ENCODE measurements around the gene ARRB1. TPM values are rescaled to one million over a fixed set of nuclear protein-coding genes. Genes with fewer than 3 reads are reported as not detected.
A peak's percentile ranks its signal among the peaks of the same experiment; 100 is the strongest.

ARRB1 gene
- polyA plus RNA-seq, 1 of the 3 experiments (the other 2 are of a cell fraction): 7.0 TPM

GRCh38 chr11:75270896-75271418, 80.5 kb downstream of the ARRB1 start:
- Histone ChIP-seq H2AFZ (ENCODE audit: low read depth) (no peak overlapping the region), H3K4me2 (no peak overlapping the region), H3K79me2 (ENCODE audit: insufficient read depth) (no peaks in the 10 kb centered on the region), H3K27ac (ENCODE audit: low read depth in 2 of 2, low read length in 1 of 2) (no peak overlapping the region), H3K9ac (no peak overlapping the region), H3K9me3 (no peaks in the 10 kb centered on the region), H3K9me2 (no peaks in the 10 kb centered on the region), H3F3A (replicated peaks; ENCODE audit: insufficient read depth) (peaks cover 3% of the 10 kb centered on the region), H3K4me3 (ENCODE audit: low read depth in 2 of 2, low read length in 1 of 2) (no peak overlapping the region), H3K4me1 (ENCODE audit: control insufficient read depth in 1 of 2, insufficient read depth in 2 of 2, low read depth in 1 of 2, low read length in 1 of 2) (peaks cover 0 to 11% of the 10 kb centered on the region in 2 experiments; a peak in 1 of 4 replicates), H3K36me3 (replicated peaks in 1 of 2; ENCODE audit: control insufficient read depth in 1 of 2, insufficient read depth in 2 of 2, low read length in 1 of 2) (no peaks in the 10 kb centered on the region), H4K20me1 (ENCODE audit: insufficient read depth) (no peaks in the 10 kb centered on the region), H3K27me3 (ENCODE audit: insufficient read depth) (no peaks in the 10 kb centered on the region)
- 88% methylated on average over 3 of the region's 3 CpGs for WGBS (ENCODE audit: low lambda C conversion rate)
- ChIA-PET POLR2A (no interaction called here), CTCF (interaction anchor here (0.5 to 27.4 kb wide), 17 partner anchors 9 to 1026 kb away, joined by 3 to 701 read pairs (median 4); no protein-coding TSS in a partner anchor)
- TF ChIP-seq YY1 (IDR thresholded peaks at IDR 0.05; ENCODE audit: low read depth) (no peak), RAD21 (IDR thresholded peaks at IDR 0.05; ENCODE audit: low read length) (peak; percentile 49), CTCF (IDR thresholded peaks at IDR 0.05) (peak; percentile 34; the same call in 1 of the 2 replicates)
- no peak for DNase-seq

DNA sequence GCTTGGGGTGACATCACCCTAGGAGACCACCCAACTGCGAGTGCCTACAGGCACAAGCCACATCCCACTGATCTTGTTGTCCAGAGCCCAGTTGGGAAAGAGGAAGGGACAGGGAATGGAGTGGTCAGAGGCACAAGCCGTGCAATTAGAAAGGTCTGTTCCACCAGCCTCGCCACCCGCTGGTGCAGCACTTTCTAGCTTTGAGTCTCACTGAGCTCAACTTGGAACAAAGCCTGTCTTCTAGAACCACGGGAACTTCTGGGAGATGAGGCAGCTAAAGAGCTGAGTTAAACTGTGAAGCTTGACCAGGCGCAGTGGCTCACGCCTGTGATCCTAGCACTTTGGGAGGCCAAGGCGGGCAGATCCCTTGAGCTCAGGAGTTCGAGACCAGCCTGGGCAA, 81.6 kb downstream of the ARRB1 start:
- Histone ChIP-seq H3K27ac (ENCODE audit: low read depth in 2 of 2, low read length in 1 of 2) (no peak overlapping the region), H3K79me2 (ENCODE audit: insufficient read depth) (no peaks in the 10 kb centered on the region)
- 91% methylated on average over 9 of the region's 9 CpGs for WGBS (ENCODE audit: low lambda C conversion rate)

GRCh38 chr11:75269367-75269660, 82.1 kb downstream of the ARRB1 start:
- H3K4me2 ChIP-seq: no peak overlapping the region
- no peaks in the 10 kb centered on the region for H3K36me3 ChIP-seq (replicated peaks in 1 of 2; ENCODE audit: control insufficient read depth in 1 of 2, insufficient read depth in 2 of 2, low read length in 1 of 2)
- POLR2A ChIA-PET: no interaction called here
- H3F3A ChIP-seq (replicated peaks; ENCODE audit: insufficient read depth): peaks cover 3% of the 10 kb centered on the region
- no peaks in the 10 kb centered on the region for H4K20me1 ChIP-seq (ENCODE audit: insufficient read depth)
- CTCF ChIA-PET: interaction anchor here (1.9 to 27.4 kb wide), 4 partner anchors 11 to 127 kb away, joined by 9 to 701 read pairs (median 32); no protein-coding TSS in a partner anchor
- DNase-seq: no peak
- H3K9ac ChIP-seq: no peak overlapping the region
- H3K4me1 ChIP-seq (ENCODE audit: control insufficient read depth in 1 of 2, insufficient read depth in 2 of 2, low read depth in 1 of 2, low read length in 1 of 2): peaks cover 0 to 12% of the 10 kb centered on the region in 2 experiments; a peak in 1 of 4 replicates
- no peaks in the 10 kb centered on the region for H3K9me3 ChIP-seq
- no peak for TF ChIP-seq ZBTB33 (IDR thresholded peaks at IDR 0.05; ENCODE audit: borderline replicate concordance, low read depth)
- no peak overlapping the region for H3K27ac ChIP-seq (ENCODE audit: low read depth in 2 of 2, low read length in 1 of 2)
- no peaks in the 10 kb centered on the region for H3K27me3 ChIP-seq (ENCODE audit: insufficient read depth)
- H3K4me3 ChIP-seq (ENCODE audit: low read depth in 2 of 2, low read length in 1 of 2): no peak overlapping the region
- no peaks in the 10 kb centered on the region for H3K9me2 ChIP-seq
- no peaks in the 10 kb centered on the region for H3K79me2 ChIP-seq (ENCODE audit: insufficient read depth)
- H2AFZ ChIP-seq (ENCODE audit: low read depth): no peak overlapping the region
- WGBS (ENCODE audit: low lambda C conversion rate): 83% methylated on average over 4 of the region's 4 CpGs

More for the DNA sequence above, 81.6 kb downstream of the ARRB1 start:
- H3K27me3 ChIP-seq (ENCODE audit: insufficient read depth): no peaks in the 10 kb centered on the region
- ChIA-PET POLR2A (no interaction called here), CTCF (interaction anchor here (0.8 to 27.4 kb wide), 6 partner anchors 10 to 248 kb away, joined by 3 to 701 read pairs (median 20); no protein-coding TSS in a partner anchor)
- H3K9me3 ChIP-seq: no peaks in the 10 kb centered on the region
- no peak overlapping the region for H3K4me2 ChIP-seq
- H3K9ac ChIP-seq: no peak overlapping the region
- H2AFZ ChIP-seq (ENCODE audit: low read depth): no peak overlapping the region
- no peaks in the 10 kb centered on the region for H3K9me2 ChIP-seq
- no peaks in the 10 kb centered on the region for H3K36me3 ChIP-seq (replicated peaks in 1 of 2; ENCODE audit: control insufficient read depth in 1 of 2, insufficient read depth in 2 of 2, low read length in 1 of 2)
- H3F3A ChIP-seq (replicated peaks; ENCODE audit: insufficient read depth): peaks cover 3% of the 10 kb centered on the region
- H4K20me1 ChIP-seq (ENCODE audit: insufficient read depth): no peaks in the 10 kb centered on the region
- TF ChIP-seq YY1 (IDR thresholded peaks at IDR 0.05; ENCODE audit: low read depth): no peak
- peaks cover 0 to 12% of the 10 kb centered on the region in 2 experiments; a peak in 1 of 4 replicates for H3K4me1 ChIP-seq (ENCODE audit: control insufficient read depth in 1 of 2, insufficient read depth in 2 of 2, low read depth in 1 of 2, low read length in 1 of 2)
- DNase-seq: no peak
- H3K4me3 ChIP-seq (ENCODE audit: low read depth in 2 of 2, low read length in 1 of 2): no peak overlapping the region

All from SK-N-SH (cell line).